GM12878 (cell line): ENCODE data around the gene GCH1. TPM values are rescaled to one million over a fixed set of nuclear protein-coding genes. Genes with fewer than 3 reads are reported as not detected.

Experiments used
- ATAC-seq: fragments of 200-7000 bp; cut with Tn5 transposase; 3 replicates; pipeline ENCODE4 v1.9.1; 2020; ENCODE audit warnings: mild to moderate bottlenecking, moderate library complexity
- BruUV-seq: library from RNA; stranded (reverse); fragments of 400-500 nt; replicated peaks from 2 replicates; lab custom pipeline; 2021; lab: Mats Ljungman, UMichigan
- CTCF ChIA-PET: fragments of 300-600 bp; sonication (Branson Sonifier 250); formaldehyde crosslinking; extraction: SDS; loops from one replicate; lab custom pipeline; 2021; ENCODE audit warnings: inconsistent platforms; lab: Yijun Ruan, JAX
- POLR2A ChIA-PET: fragments of 350-600 bp; formaldehyde crosslinking; extraction: SDS; loops from one replicate; lab custom pipeline; 2021; ENCODE audit warnings: inconsistent platforms; lab: Charles Lee
- RAD21 ChIA-PET: fragments of 300-600 bp; sonication (Branson Sonifier 250); formaldehyde crosslinking; loops from one replicate; lab custom pipeline; 2023; ENCODE audit warnings: antibody characterized with exemption; ENCODE audit not compliant: unreplicated experiment; lab: Charles Lee
- SMC1A ChIA-PET: fragments of 300-600 bp; sonication (Branson Sonifier 250); formaldehyde crosslinking; loops from one replicate; lab custom pipeline; 2023; ENCODE audit not compliant: unreplicated experiment, uncharacterized antibody; lab: Charles Lee
- DNase-seq: peaks from one replicate; pipeline ENCODE4 v3.0.0-alpha.2; 2011; ENCODE audit warnings: low read depth, low spot score
- FAIRE-seq: peaks from 3 replicates; lab custom pipeline; 2011; peaks lifted over from hg19 to GRCh38; lab: Jason Lieb, UNC
- H2AFZ ChIP-seq: 2 replicates; pipeline ENCODE4 v1.6.0; 2011; ENCODE audit warnings: low read depth, low read length, control low read depth; ENCODE audit not compliant: control insufficient read depth
- H3K27ac ChIP-seq: 2 replicates; pipeline ENCODE4 v1.5.1; 2011; ENCODE audit warnings: control low read depth; ENCODE audit not compliant: control insufficient read depth, insufficient read depth
- H3K27me3 ChIP-seq, 2 experiments: replicated peaks in 1 of 2; 2 replicates each; pipeline versions ENCODE4 v1.6.0 to v1.6.1; 2011; ENCODE audit warnings: low read length in 1 of 2; ENCODE audit not compliant: control insufficient read depth in 2 of 2, insufficient read depth in 2 of 2
- H3K36me3 ChIP-seq, 2 experiments: 2 replicates each; pipeline ENCODE4 v1.5.1; 2011; ENCODE audit warnings: low read length in 1 of 2; ENCODE audit not compliant: control insufficient read depth in 2 of 2, insufficient read depth in 2 of 2
- H3K4me1 ChIP-seq: 2 replicates; pipeline ENCODE4 v1.6.1; 2011; ENCODE audit warnings: mild to moderate bottlenecking, low read length, moderate library complexity, mixed read lengths; ENCODE audit not compliant: control insufficient read depth, insufficient read depth
- H3K4me2 ChIP-seq: 2 replicates; pipeline ENCODE4 v1.6.0; 2011; ENCODE audit warnings: control low read depth; ENCODE audit not compliant: control insufficient read depth, insufficient read depth
- H3K4me3 ChIP-seq: fragments of 200-600 bp; sonication (generic); 2 replicates; pipeline ENCODE4 v1.5.1; 2016
- H3K79me2 ChIP-seq: 2 replicates; pipeline ENCODE4 v1.6.0; 2011; ENCODE audit warnings: low read length; ENCODE audit not compliant: control insufficient read depth, insufficient read depth
- H3K9ac ChIP-seq: 2 replicates; pipeline ENCODE4 v1.8.0; 2011; ENCODE audit warnings: low read length, control low read depth, mixed read lengths; ENCODE audit not compliant: control insufficient read depth, insufficient read depth
- H3K9me3 ChIP-seq: replicated peaks from 3 replicates; pipeline ENCODE4 v1.5.1; 2011; ENCODE audit warnings: mild to moderate bottlenecking, low read length; ENCODE audit not compliant: control insufficient read depth, insufficient read depth
- H4K20me1 ChIP-seq: 2 replicates; pipeline ENCODE4 v1.6.0; 2011; ENCODE audit not compliant: control insufficient read depth, insufficient read depth
- BACH1 ChIP-seq: fragments of 450-650 bp; IDR thresholded peaks from 2 replicates; pipeline ENCODE4 v1.6.1; 2017; ENCODE audit warnings: mild to moderate bottlenecking, borderline replicate concordance
- BCL11A ChIP-seq: IDR thresholded peaks from 2 replicates; pipeline ENCODE4 v1.6.1; 2011; ENCODE audit warnings: low read depth, low read length
- CBX3 ChIP-seq: fragments of 200-600 bp; sonication (generic); IDR thresholded peaks from 2 replicates; pipeline ENCODE4 v1.6.1; 2016; ENCODE audit warnings: low read depth, borderline replicate concordance
- CBX5 ChIP-seq: sonication (generic); IDR thresholded peaks from 2 replicates; pipeline ENCODE4 v1.6.1; 2016; ENCODE audit warnings: low read depth, moderate library complexity, mild to moderate bottlenecking, inconsistent platforms
- FOS ChIP-seq: IDR thresholded peaks from 3 replicates; pipeline ENCODE4 v1.6.1; 2011; ENCODE audit warnings: borderline replicate concordance; ENCODE audit not compliant: insufficient read length; ENCODE audit errors: extremely low read depth
- GATAD2B ChIP-seq: fragments of 450-650 bp; conservative IDR thresholded peaks from 2 replicates; pipeline ENCODE4 v1.6.1; 2017; ENCODE audit warnings: low read depth, mild to moderate bottlenecking, moderate library complexity
- JUNB ChIP-seq: IDR thresholded peaks from 2 replicates; pipeline ENCODE4 v1.6.1; 2016; ENCODE audit warnings: antibody characterized with exemption, mild to moderate bottlenecking
- KLF5 ChIP-seq: fragments of 450-650 bp; IDR thresholded peaks from 2 replicates; pipeline ENCODE4 v1.6.1; 2014; ENCODE audit warnings: mild to moderate bottlenecking; ENCODE audit not compliant: partially characterized antibody
- LARP7 ChIP-seq: fragments of 450-650 bp; IDR thresholded peaks from 2 replicates; pipeline ENCODE4 v1.6.1; 2017; ENCODE audit warnings: mild to moderate bottlenecking
- MEF2B ChIP-seq: fragments of 450-650 bp; IDR thresholded peaks from 2 replicates; pipeline ENCODE4 v1.6.1; 2018; ENCODE audit warnings: mild to moderate bottlenecking, moderate library complexity; ENCODE audit not compliant: partially characterized antibody, poor library complexity, severe bottlenecking
- MYB ChIP-seq: fragments of 150-350 bp; IDR thresholded peaks from 2 replicates; pipeline ENCODE4 v1.6.1; 2014; ENCODE audit warnings: mild to moderate bottlenecking, low read depth, low read length, borderline replicate concordance
- PAX5 ChIP-seq: IDR thresholded peaks from 2 replicates; pipeline ENCODE4 v1.6.1; 2011; ENCODE audit warnings: low read depth, low read length, borderline replicate concordance
- POLR2A ChIP-seq: IDR thresholded peaks from 2 replicates; pipeline ENCODE4 v1.6.1; 2011; ENCODE audit warnings: low read depth, mild to moderate bottlenecking, low read length
- RCOR1 ChIP-seq: conservative IDR thresholded peaks from 2 replicates; pipeline ENCODE4 v1.6.1; 2012; ENCODE audit warnings: low read depth, low read length, improper control_type of control experiment
- RFX5 ChIP-seq: IDR thresholded peaks from 2 replicates; pipeline ENCODE4 v1.6.1; 2011; ENCODE audit warnings: low read depth, low read length, improper control_type of control experiment
- RUNX3 ChIP-seq: IDR thresholded peaks from 2 replicates; pipeline ENCODE4 v1.6.1; 2012; ENCODE audit warnings: low read length, inconsistent platforms
- SIN3A ChIP-seq: IDR thresholded peaks from 2 replicates; pipeline ENCODE4 v1.6.1; 2012; ENCODE audit warnings: low read depth, low read length, improper control_type of control experiment
- SPI1 ChIP-seq: IDR thresholded peaks from 2 replicates; pipeline ENCODE4 v1.6.1; 2011; ENCODE audit warnings: low read depth, mild to moderate bottlenecking, low read length, moderate library complexity, borderline replicate concordance; ENCODE audit not compliant: insufficient read depth
- SRF ChIP-seq, 2 experiments: IDR thresholded peaks; 2 replicates each; pipeline ENCODE4 v1.6.1; 2011; ENCODE audit warnings: low read depth in 2 of 2, low read length in 2 of 2, mild to moderate bottlenecking in 1 of 2, moderate library complexity in 1 of 2
- STAT1 ChIP-seq: fragments of 450-650 bp; conservative IDR thresholded peaks from 2 replicates; pipeline ENCODE4 v1.6.1; 2014; ENCODE audit warnings: antibody characterized with exemption, mild to moderate bottlenecking
- TAF1 ChIP-seq: IDR thresholded peaks from 2 replicates; pipeline ENCODE4 v1.6.1; 2011; ENCODE audit warnings: mild to moderate bottlenecking, low read depth, low read length, borderline replicate concordance
- TBL1XR1 ChIP-seq: IDR thresholded peaks from 2 replicates; pipeline ENCODE4 v1.6.1; 2012; ENCODE audit warnings: low read depth, low read length, improper control_type of control experiment
- TCF7 ChIP-seq: IDR thresholded peaks from 2 replicates; pipeline ENCODE4 v1.6.1; 2014; ENCODE audit warnings: antibody characterized with exemption, borderline replicate concordance
- ZNF274 ChIP-seq: IDR thresholded peaks from one replicate; pipeline ENCODE4 v1.8.0; 2011; ENCODE audit not compliant: insufficient read length, insufficient read depth
- WGBS: methylation state at CpG from one replicate; pipeline ENCODE4 v1.1.6; 2016; ENCODE audit warnings: low lambda C conversion rate; ENCODE audit not compliant: insufficient replicate concordance, insufficient coverage; ENCODE audit errors: missing lambda C conversion rate; 5-methylcytosine and 5-hydroxymethylcytosine counted together
- in situ Hi-C: fragments of 300-500 bp; cut with MboI; formaldehyde crosslinking; loops from 9 replicates; pipeline ENCODE4 v1.14.3; 2018; ENCODE audit warnings: mixed read lengths
- intact Hi-C: fragments of 100-400 bp; cut with micrococcal nuclease; formaldehyde crosslinking; loops from one replicate; pipeline ENCODE4 v1.14.2; 2022; ENCODE audit not compliant: unreplicated experiment
- polyA plus RNA-seq, 11 experiments: library from polyadenylated mRNA; depleted of rRNA in 4 of 11; unstranded in 6 of 11; stranded (reverse) in 5 of 11; fragments of >200 nt; fragmentation: Nextera tagmentation in 4 of 11; fragmentation: Illumina TruSeq in 1 of 11; extraction: Ambion mirVana in 4 of 11; extraction: Trizol in 1 of 11; gene quantifications; 1 replicate in 1 of 11; 2 replicates in 10 of 11; pipeline versions ENCODE4 v1.2.1 to v1.2.3, GENCODE V29; 2011 to 2016; ENCODE audit warnings: inconsistent platforms in 2 of 11, missing spikeins in 2 of 11, low read depth in 1 of 11
- total RNA-seq, 4 experiments: library from RNA; depleted of rRNA in 3 of 4; stranded (reverse); fragments of >200 nt in 3 of 4; fragmentation: Illumina TruSeq in 1 of 4; extraction: Trizol in 1 of 4; gene quantifications; 2 replicates each; pipeline versions ENCODE4 v1.2.1 to v1.2.3, GENCODE V29; 2013 to 2021
- TF ChIP-seq, protein P1 (sequence below): fragments of 450-650 bp; IDR thresholded peaks from 2 replicates; pipeline ENCODE4 v1.6.1; 2016; ENCODE audit warnings: mild to moderate bottlenecking

GCH1 gene
- total and polyA plus RNA-seq, 10 of the 15 experiments (the other 5 are each of a cell fraction or from before 2014, with no cell fraction given) = 25.1 to 37.0 (median 33.8) TPM

DNA sequence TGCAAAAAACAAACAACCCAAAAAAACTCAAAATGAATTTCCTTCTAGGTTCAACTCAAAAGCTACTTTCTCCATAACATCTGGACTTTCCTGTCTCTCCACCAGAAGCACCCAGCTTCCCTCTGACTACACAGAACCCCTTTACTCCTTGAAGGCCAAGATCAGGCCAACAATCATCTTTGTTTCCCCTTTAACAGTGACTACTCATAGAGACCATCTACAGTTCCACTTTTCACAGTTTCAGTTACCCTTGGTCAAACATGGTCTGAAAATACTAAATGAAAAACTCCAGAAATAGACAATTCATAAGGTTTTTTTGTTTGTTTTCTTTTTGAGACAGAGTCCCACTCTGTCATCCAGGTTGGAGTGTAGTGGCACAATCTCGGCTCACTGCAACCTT lies 11.8 kb downstream of the GCH1 start:
- FAIRE-seq (peak; percentile 90), DNase-seq (peak; percentile 66), ATAC-seq (peak; percentile 92)
- WGBS = 5% methylated on average over 1 of the region's 1 CpG
- H3K4me1 ChIP-seq = peaks cover 28% of the 10 kb centered on the region
- no peaks in the 10 kb centered on the region for H3K36me3 ChIP-seq
- H3K4me3 ChIP-seq = no peak overlapping the region; the same call in 1 of the 2 replicates
- no peak overlapping the region; the same call in 1 of the 2 replicates for H2AFZ ChIP-seq
- no peaks in the 10 kb centered on the region for H3K9me3 ChIP-seq
- intact Hi-C loops (loop anchor here (1.0 to 5.0 kb wide), 3 partner anchors 8 to 323 kb away; partner anchors contain the start of gene SAMD4A), in situ Hi-C loops (no loop called here)
- H3K9ac ChIP-seq = no peak overlapping the region
- CTCF ChIA-PET = interaction anchor here (0.6 to 3.9 kb wide), 6 partner anchors 9 to 270 kb away, joined by 3 to 36 read pairs (median 8); partner anchors contain the start of gene GCH1
- RAD21 ChIA-PET = interaction anchor here (1.0 to 1.3 kb wide), 2 partner anchors 9 to 154 kb away, joined by 3 to 7 read pairs; no protein-coding TSS in a partner anchor
- no TSS peak for BruUV-seq
- no peaks in the 10 kb centered on the region for H4K20me1 ChIP-seq
- SMC1A ChIA-PET = interaction anchor here (0.8 to 4.0 kb wide), 3 partner anchors 9 to 270 kb away, joined by 3 to 35 read pairs (median 5); no protein-coding TSS in a partner anchor
- POLR2A ChIA-PET = interaction anchor here (0.9 to 1.7 kb wide), 2 partner anchors 9 kb away, joined by 3 to 9 read pairs; no protein-coding TSS in a partner anchor
- peak overlapping the region; percentile 50 for H3K27ac ChIP-seq
- H3K4me2 ChIP-seq = peak overlapping the region; percentile 56
- H3K79me2 ChIP-seq = peaks cover 33% of the 10 kb centered on the region
- H3K27me3 ChIP-seq = no peaks in the 10 kb centered on the region
- TF ChIP-seq SRF (IDR thresholded peaks at IDR 0.05; ENCODE audit: low read depth in 2 of 2, low read length in 2 of 2) = no peak
- TF ChIP-seq MYB = no peak
- TF ChIP-seq SIN3A = no peak
- TF ChIP-seq SPI1 = peak; percentile 79
- TF ChIP-seq RUNX3 = peak; percentile 47; the same call in 1 of the 2 replicates
- TF ChIP-seq ZNF274 = no peak
- TF ChIP-seq BCL11A = 0 out of 2 replicates have a peak, but pooled peaks have one; percentile 40
- no peak for TF ChIP-seq GATAD2B
- TF ChIP-seq PAX5 = no peak
- TF ChIP-seq POLR2A = no peak
- TF ChIP-seq TCF7 = no peak
- TF ChIP-seq LARP7 = no peak
- no peak for TF ChIP-seq FOS
- TF ChIP-seq CBX5 = 0 out of 2 replicates have a peak, but pooled peaks have one; percentile 30
- peak; percentile 26 for TF ChIP-seq MEF2B
- peak; percentile 16; the same call in 1 of the 2 replicates for TF ChIP-seq TBL1XR1
- TF ChIP-seq TAF1 = no peak
- TF ChIP-seq KLF5 = no peak
- TF ChIP-seq, protein P1, sequence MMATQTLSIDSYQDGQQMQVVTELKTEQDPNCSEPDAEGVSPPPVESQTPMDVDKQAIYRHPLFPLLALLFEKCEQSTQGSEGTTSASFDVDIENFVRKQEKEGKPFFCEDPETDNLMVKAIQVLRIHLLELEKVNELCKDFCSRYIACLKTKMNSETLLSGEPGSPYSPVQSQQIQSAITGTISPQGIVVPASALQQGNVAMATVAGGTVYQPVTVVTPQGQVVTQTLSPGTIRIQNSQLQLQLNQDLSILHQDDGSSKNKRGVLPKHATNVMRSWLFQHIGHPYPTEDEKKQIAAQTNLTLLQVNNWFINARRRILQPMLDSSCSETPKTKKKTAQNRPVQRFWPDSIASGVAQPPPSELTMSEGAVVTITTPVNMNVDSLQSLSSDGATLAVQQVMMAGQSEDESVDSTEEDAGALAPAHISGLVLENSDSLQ = no peak
- TF ChIP-seq BACH1 = no peak
- peak; percentile 44 for TF ChIP-seq JUNB
- no peak for TF ChIP-seq RCOR1
- TF ChIP-seq STAT1 = no peak
- TF ChIP-seq RFX5 = no peak
- no peak for TF ChIP-seq CBX3
